B cell (primary cell): ENCODE measurements around the gene COL11A1.

ENCODE experiments used
- CTCF ChIP-seq: fragments of 200-600 bp; IDR thresholded peaks from one replicate; pipeline ENCODE4 v1.8.0; 2022; ENCODE audit warnings: antibody characterized with exemption, mild to moderate bottlenecking
- EZH2 ChIP-seq: IDR thresholded peaks from 2 replicates; pipeline ENCODE4 v1.6.1; 2012; ENCODE audit warnings: borderline replicate concordance, low read depth, mild to moderate bottlenecking, moderate library complexity, low read length; ENCODE audit not compliant: insufficient read depth, poor library complexity, severe bottlenecking

GRCh38 chr1:103002005-103002404 is 106.3 kb downstream of the COL11A1 start:
- TF ChIP-seq CTCF (no peak), EZH2 (no peak)
